NCI-H446 (cell line): ENCODE data around the gene FAM174B.

Experiments
- DNase-seq, 2 experiments: peaks; one replicate each; lab custom pipeline; 2025; lab: John Stamatoyannopoulos, UW

FAM174B gene

GRCh38 chr15:92569778-92570177, 85.8 kb downstream of the FAM174B start:
- DNase-seq = no peak
